ENCODE results near the gene SETDB2. TPM values are rescaled to one million over a fixed set of nuclear protein-coding genes. Genes with fewer than 3 reads are reported as not detected.

The SETDB2 gene
- total RNA-seq, 1 donor from 2014 or later, result 14.3 TPM

- intact Hi-C loops (cut with micrococcal nuclease), result no loop called here
These were observed 84.1 kb downstream of the SETDB2 start for GRCh38 chr13:49528161-49528560.

GRCh38 chr13:49530457-49530856 lies 86.4 kb downstream of the SETDB2 start:
- intact Hi-C loops (cut with micrococcal nuclease), result no loop called here

GRCh38 chr13:49532593-49532992 lies 88.5 kb downstream of the SETDB2 start:
- intact Hi-C loops (cut with micrococcal nuclease), result no loop called here

GRCh38 chr13:49533011-49533410 lies 88.9 kb downstream of the SETDB2 start:
- intact Hi-C loops (cut with micrococcal nuclease), result loop anchor here (1.0 kb wide), 1 partner anchor 8 kb away; no protein-coding TSS in a partner anchor

- intact Hi-C loops (cut with micrococcal nuclease), result loop anchor here (1.0 kb wide), 1 partner anchor 8 kb away; no protein-coding TSS in a partner anchor
These were observed 89.7 kb downstream of the SETDB2 start for GRCh38 chr13:49533591-49534269.

GRCh38 chr13:49536144-49536873 lies 92.2 kb downstream of the SETDB2 start:
- intact Hi-C loops (cut with micrococcal nuclease), result no loop called here

- intact Hi-C loops (cut with micrococcal nuclease), result no loop called here
These were observed 94.3 kb downstream of the SETDB2 start for GRCh38 chr13:49538404-49538803.

GRCh38 chr13:49539313-49539712 lies 95.2 kb downstream of the SETDB2 start:
- intact Hi-C loops (cut with micrococcal nuclease), result no loop called here

- intact Hi-C loops (cut with micrococcal nuclease), result loop anchor here (1.0 to 5.0 kb wide), 5 partner anchors 13 to 94 kb away; partner anchors contain the start of genes PHF11 and RCBTB1
These were observed 95.7 kb downstream of the SETDB2 start for GRCh38 chr13:49539746-49540145.

- intact Hi-C loops (cut with micrococcal nuclease), result loop anchor here (1.0 to 5.0 kb wide), 5 partner anchors 14 to 95 kb away; partner anchors contain the start of genes PHF11 and RCBTB1
These were observed 96.5 kb downstream of the SETDB2 start for GRCh38 chr13:49540552-49540951.

GRCh38 chr13:49543656-49544055 lies 99.6 kb downstream of the SETDB2 start:
- intact Hi-C loops (cut with micrococcal nuclease), result loop anchor here (5.0 kb wide), 1 partner anchor 64 kb away; no protein-coding TSS in a partner anchor

Other genes starting within 250 kb of the SETDB2 start
- gene MLNR, start 223.9 kb upstream of the SETDB2 start, total RNA-seq, result not detected in 2 replicates
- gene CDADC1, start 196.3 kb upstream of the SETDB2 start, total RNA-seq, result 11.0 and 11.6 TPM in 2 replicates
- 3.8 and 4.7 TPM in 2 replicates for gene CAB39L, start 210 bp upstream of the SETDB2 start, total RNA-seq
- 118 and 122 TPM in 2 replicates for gene PHF11, start 51.7 kb downstream of the SETDB2 start, total RNA-seq
- 20.6 and 24.2 TPM in 2 replicates for gene RCBTB1, start 141.3 kb downstream of the SETDB2 start, total RNA-seq
- gene ARL11, start 184.2 kb downstream of the SETDB2 start, total RNA-seq, result 1.8 and 2.3 TPM in 2 replicates
- 35.5 and 35.6 TPM in 2 replicates for gene EBPL, start 247.2 kb downstream of the SETDB2 start, total RNA-seq